ENCODE data around the gene DAND5. TPM values are rescaled to one million over a fixed set of nuclear protein-coding genes. Genes with fewer than 3 reads are reported as not detected.
A peak's percentile ranks its signal among the peaks of the same experiment; 100 is the strongest.

DAND5 gene
- not detected in 2 replicates for total RNA-seq

- peak within 1 kb of the TSS; percentile 72 for H2AFZ ChIP-seq (ENCODE audit: low read length)
Measured at GRCh38 chr19:12969292-12969988, at the start of gene DAND5. Gene DAND5, plus strand, starts transcription at chr19:12969576. Its CDS starts 85 bp downstream, at chr19:12969661.

GRCh38 chr19:12921047-12921446 is 48.3 kb upstream of the DAND5 start:
- no peak overlapping the region for H2AFZ ChIP-seq (ENCODE audit: low read length)
- no peaks in the 10 kb centered on the region for H4K20me1 ChIP-seq (ENCODE audit: insufficient read depth, low read length)
- H3K27ac ChIP-seq (ENCODE audit: low read depth, low read length): no peak overlapping the region
- peak; percentile 15 for DNase-seq (ENCODE audit: insufficient read length, low spot score, missing footprints)
- TF ChIP-seq CTCF (IDR thresholded peaks at IDR 0.05; ENCODE audit: extremely low read depth, low read depth, low read length): no peak
- no peaks in the 10 kb centered on the region for H3K9me3 ChIP-seq (ENCODE audit: low read depth, low read length)
- no peaks in the 10 kb centered on the region for H3K27me3 ChIP-seq (ENCODE audit: insufficient read depth, low read length)
- no peak overlapping the region for H3K4me3 ChIP-seq (ENCODE audit: insufficient read depth, low read length)
- no peaks in the 10 kb centered on the region for H3K79me2 ChIP-seq (ENCODE audit: insufficient read depth, low read length)
- peaks cover 3% of the 10 kb centered on the region for H3K4me1 ChIP-seq (ENCODE audit: insufficient read depth, low read length)
- no peak overlapping the region for H3K4me2 ChIP-seq (ENCODE audit: insufficient read depth, low read length)
- peaks cover 34% of the 10 kb centered on the region for H3K36me3 ChIP-seq (ENCODE audit: insufficient read depth, low read length)

More at GRCh38 chr19:12969292-12969988, at the start of gene DAND5:
- Histone ChIP-seq H3K4me2 (ENCODE audit: insufficient read depth, low read length) (no peak within 1 kb of the TSS), H4K20me1 (ENCODE audit: insufficient read depth, low read length) (no peaks in the 10 kb centered on the region), H3K4me3 (ENCODE audit: insufficient read depth, low read length) (no peak within 1 kb of the TSS), H3K4me1 (ENCODE audit: insufficient read depth, low read length) (peaks cover 15% of the 10 kb centered on the region), H3K27me3 (ENCODE audit: insufficient read depth, low read length) (no peaks in the 10 kb centered on the region), H3K36me3 (ENCODE audit: insufficient read depth, low read length) (no peaks in the 10 kb centered on the region), H3K27ac (ENCODE audit: low read depth, low read length) (no peak within 1 kb of the TSS), H3K79me2 (ENCODE audit: insufficient read depth, low read length) (no peaks in the 10 kb centered on the region), H3K9me3 (ENCODE audit: low read depth, low read length) (no peaks in the 10 kb centered on the region)
- peak; percentile 83 for DNase-seq (ENCODE audit: insufficient read length, low spot score, missing footprints)
- no peak for TF ChIP-seq CTCF (IDR thresholded peaks at IDR 0.05; ENCODE audit: extremely low read depth, low read depth, low read length)

- Histone ChIP-seq H3K36me3 (ENCODE audit: insufficient read depth, low read length) (peaks cover 42% of the 10 kb centered on the region), H3K4me2 (ENCODE audit: insufficient read depth, low read length) (no peak overlapping the region), H4K20me1 (ENCODE audit: insufficient read depth, low read length) (no peaks in the 10 kb centered on the region), H3K27ac (ENCODE audit: low read depth, low read length) (no peak overlapping the region), H3K9me3 (ENCODE audit: low read depth, low read length) (no peaks in the 10 kb centered on the region), H3K4me3 (ENCODE audit: insufficient read depth, low read length) (no peak overlapping the region), H2AFZ (ENCODE audit: low read length) (no peak overlapping the region), H3K4me1 (ENCODE audit: insufficient read depth, low read length) (peaks cover 3% of the 10 kb centered on the region), H3K27me3 (ENCODE audit: insufficient read depth, low read length) (no peaks in the 10 kb centered on the region), H3K79me2 (ENCODE audit: insufficient read depth, low read length) (no peaks in the 10 kb centered on the region)
- no peak for TF ChIP-seq CTCF (IDR thresholded peaks at IDR 0.05; ENCODE audit: extremely low read depth, low read depth, low read length)
- DNase-seq (ENCODE audit: insufficient read length, low spot score, missing footprints): peak; percentile 3
Measured at GRCh38 chr19:12922959-12923358, 46.4 kb upstream of the DAND5 start.

- Histone ChIP-seq H3K4me2 (ENCODE audit: insufficient read depth, low read length) (no peak overlapping the region), H3K36me3 (ENCODE audit: insufficient read depth, low read length) (peaks cover 58% of the 10 kb centered on the region), H2AFZ (ENCODE audit: low read length) (no peak overlapping the region), H3K27me3 (ENCODE audit: insufficient read depth, low read length) (no peaks in the 10 kb centered on the region), H3K9me3 (ENCODE audit: low read depth, low read length) (no peaks in the 10 kb centered on the region), H3K4me1 (ENCODE audit: insufficient read depth, low read length) (no peaks in the 10 kb centered on the region), H3K4me3 (ENCODE audit: insufficient read depth, low read length) (no peak overlapping the region), H4K20me1 (ENCODE audit: insufficient read depth, low read length) (no peaks in the 10 kb centered on the region), H3K27ac (ENCODE audit: low read depth, low read length) (no peak overlapping the region), H3K79me2 (ENCODE audit: insufficient read depth, low read length) (peaks cover under 1% of the 10 kb centered on the region)
- DNase-seq (ENCODE audit: insufficient read length, low spot score, missing footprints): peak; percentile 62
- TF ChIP-seq CTCF (IDR thresholded peaks at IDR 0.05; ENCODE audit: extremely low read depth, low read depth, low read length): no peak
Measured at GRCh38 chr19:12924621-12925310, 44.6 kb upstream of the DAND5 start.

Measured in osteoblast (primary cell).